K562 (cell line): ENCODE measurements around the gene ZNF513. TPM values are rescaled to one million over a fixed set of nuclear protein-coding genes. Genes with fewer than 3 reads are reported as not detected.

Experiments used
- ATAC-seq: fragments of 200-7000 bp; cut with Tn5 transposase; 3 replicates; pipeline ENCODE4 v1.9.1; 2020; ENCODE audit warnings: moderate library complexity
- BruUV-seq: library from RNA; stranded (reverse); fragments of 400-500 nt; replicated peaks from 2 replicates; lab custom pipeline; 2021; lab: Mats Ljungman, UMichigan
- CTCF ChIA-PET: fragments of 300-600 bp; formaldehyde crosslinking; extraction: SDS; loops from one replicate; lab custom pipeline; 2021; ENCODE audit warnings: low intra/inter-chr PET ratio; lab: Yijun Ruan, JAX
- POLR2A ChIA-PET: fragments of 300-600, 350-650 bp; sonication (Branson Sonifier 250); formaldehyde crosslinking; extraction: SDS; loops from one replicate; lab custom pipeline; 2021; ENCODE audit warnings: antibody characterized with exemption, inconsistent platforms; lab: Yijun Ruan, JAX
- DNase-seq, 4 experiments: peaks; one replicate each; pipeline versions ENCODE4 v3.0.0 to v3.0.0-alpha.2; 2011 to 2018; ENCODE audit warnings: low spot score in 3 of 4, mixed read lengths in 3 of 4; ENCODE audit errors: extremely low read depth in 1 of 4
- FAIRE-seq: peaks from 2 replicates; lab custom pipeline; 2011; peaks lifted over from hg19 to GRCh38; lab: Jason Lieb, UNC
- H2AFZ ChIP-seq: 2 replicates; pipeline ENCODE4 v1.6.0; 2011; ENCODE audit warnings: low read depth, low read length, control low read depth, inconsistent platforms
- H3K27ac ChIP-seq: fragments of 200-600 bp; 3 replicates; pipeline ENCODE4 v1.8.0; 2011; ENCODE audit warnings: low read depth, mild to moderate bottlenecking, control low read depth, inconsistent platforms, low read length, moderate library complexity, mixed read lengths; ENCODE audit errors: extremely low read depth
- H3K27me3 ChIP-seq, 2 experiments: fragments of 300-600 bp in 1 of 2; 2 replicates in 1 of 2; 3 replicates in 1 of 2; pipeline versions ENCODE4 v1.6.0 to v1.8.0; 2011; ENCODE audit warnings: inconsistent platforms in 2 of 2, low read length in 2 of 2, mild to moderate bottlenecking in 1 of 2, mixed read lengths in 1 of 2, moderate library complexity in 1 of 2; ENCODE audit not compliant: control insufficient read depth in 2 of 2, insufficient read depth in 2 of 2
- H3K36me3 ChIP-seq: fragments of 300-600 bp; 3 replicates; pipeline ENCODE4 v1.8.0; 2011; ENCODE audit warnings: mild to moderate bottlenecking, low read length, inconsistent platforms; ENCODE audit not compliant: control insufficient read depth, insufficient read depth
- H3K4me1 ChIP-seq, 2 experiments: fragments of 200-600 bp in 1 of 2; replicated peaks in 1 of 2; 2 replicates in 1 of 2; 3 replicates in 1 of 2; pipeline versions ENCODE4 v1.5.1 to v1.8.0; 2011; ENCODE audit warnings: inconsistent platforms in 2 of 2, low read length in 2 of 2, mild to moderate bottlenecking in 1 of 2, mixed read lengths in 1 of 2, moderate library complexity in 1 of 2; ENCODE audit not compliant: control insufficient read depth in 2 of 2, insufficient read depth in 2 of 2
- H3K4me2 ChIP-seq: 2 replicates; pipeline ENCODE4 v1.6.1; 2011; ENCODE audit warnings: low read length, control low read depth, inconsistent platforms, mixed read lengths; ENCODE audit not compliant: insufficient read depth
- H3K4me3 ChIP-seq: fragments of 200-600 bp; sonication (generic), shearing (Covaris generic); 2 replicates; pipeline ENCODE4 v1.5.1; 2016; ENCODE audit warnings: control low read depth, inconsistent platforms
- H3K79me2 ChIP-seq: fragments of 200-600 bp; 3 replicates; pipeline ENCODE4 v1.8.0; 2011; ENCODE audit warnings: low read length, inconsistent platforms; ENCODE audit not compliant: control insufficient read depth, insufficient read depth
- H3K9ac ChIP-seq, 2 experiments: 2 replicates each; pipeline versions ENCODE4 v1.6.0 to v1.6.1; 2011; ENCODE audit warnings: low read depth in 2 of 2, low read length in 2 of 2, control low read depth in 1 of 2, inconsistent platforms in 1 of 2, mild to moderate bottlenecking in 1 of 2, mixed read lengths in 1 of 2; ENCODE audit not compliant: insufficient read depth in 1 of 2
- H3K9me1 ChIP-seq: one replicate; pipeline ENCODE4 v1.6.0; 2011; ENCODE audit warnings: inconsistent platforms, mild to moderate bottlenecking, low read length, moderate library complexity; ENCODE audit not compliant: control insufficient read depth, insufficient read depth
- H3K9me3 ChIP-seq: replicated peaks from 2 replicates; pipeline ENCODE4 v1.5.1; 2011; ENCODE audit warnings: low read depth, low read length, inconsistent platforms; ENCODE audit not compliant: control insufficient read depth, insufficient read depth
- H4K20me1 ChIP-seq: replicated peaks from 2 replicates; pipeline ENCODE4 v1.6.1; 2011; ENCODE audit warnings: low read length, inconsistent platforms, mixed read lengths; ENCODE audit not compliant: control insufficient read depth, insufficient read depth
- ELF1 ChIP-seq: fragments of 200-800 bp; sonication (Bioruptor generic); IDR thresholded peaks from 2 replicates; pipeline ENCODE4 v1.6.1; 2016; ENCODE audit warnings: missing genetic modification characterization, missing compliant biosample characterization
- EP400 ChIP-seq: fragments of 450-650 bp; IDR thresholded peaks from 2 replicates; pipeline ENCODE4 v1.6.1; 2017; ENCODE audit warnings: antibody characterized with exemption, mild to moderate bottlenecking, moderate library complexity
- ERF ChIP-seq: fragments of 450-650 bp; formaldehyde crosslinking; IDR thresholded peaks from 2 replicates; pipeline ENCODE4 v1.4.0; 2020; ENCODE audit warnings: mild to moderate bottlenecking, mixed read lengths
- ESRRA ChIP-seq: fragments of 450-650 bp; IDR thresholded peaks from 2 replicates; pipeline ENCODE4 v1.6.1; 2014; ENCODE audit warnings: low read depth, mild to moderate bottlenecking, moderate library complexity, borderline replicate concordance
- ETV6 ChIP-seq, 3 experiments: fragments of 150-350 bp in 1 of 3; sonication (generic) in 1 of 3; formaldehyde crosslinking in 1 of 3; IDR thresholded peaks; 2 replicates each; pipeline versions ENCODE4 v1.6.1 to v1.8.0; 2014 to 2022; ENCODE audit warnings: borderline replicate concordance in 2 of 3, low read depth in 2 of 3, antibody characterized with exemption in 1 of 3, low read length in 1 of 3, mild to moderate bottlenecking in 1 of 3, missing genetic modification reagents in 1 of 3
- GABPB2 ChIP-seq: fragments of 250-450 bp; sonication (Bioruptor Pico); conservative IDR thresholded peaks from 2 replicates; pipeline ENCODE4 v1.5.1; 2021; ENCODE audit warnings: mild to moderate bottlenecking
- LCOR ChIP-seq: sonication (generic); formaldehyde crosslinking; IDR thresholded peaks from 2 replicates; pipeline ENCODE4 v1.8.0; 2022; ENCODE audit warnings: mild to moderate bottlenecking, missing genetic modification reagents
- MAFF ChIP-seq: IDR thresholded peaks from 2 replicates; pipeline ENCODE4 v1.6.1; 2012; ENCODE audit warnings: low read length, improper control_type of control experiment
- MYNN ChIP-seq, 2 experiments: sonication (generic); formaldehyde crosslinking in 1 of 2; IDR thresholded peaks; 2 replicates each; pipeline versions ENCODE4 v1.5.0 to v1.6.1; 2016 to 2020; ENCODE audit warnings: antibody characterized with exemption in 1 of 2, missing genetic modification reagents in 1 of 2
- POLR2H ChIP-seq: IDR thresholded peaks from 2 replicates; pipeline ENCODE4 v1.6.1; 2016; ENCODE audit warnings: missing genetic modification characterization, low read depth, mild to moderate bottlenecking, control low read depth, missing compliant biosample characterization, moderate library complexity
- PYGO2 ChIP-seq: fragments of 450-650 bp; IDR thresholded peaks from 2 replicates; pipeline ENCODE4 v1.6.1; 2016; ENCODE audit warnings: mild to moderate bottlenecking, missing genetic modification characterization, moderate library complexity, missing compliant biosample characterization
- SAP30 ChIP-seq: fragments of 200-600 bp; sonication (generic); IDR thresholded peaks from 2 replicates; pipeline ENCODE4 v1.6.1; 2012; ENCODE audit warnings: borderline replicate concordance, low read depth, mild to moderate bottlenecking, moderate library complexity, low read length, control low read depth, inconsistent platforms; ENCODE audit not compliant: insufficient read depth, poor library complexity, severe bottlenecking
- WGBS: fragments of 100-300 bp; shearing (Covaris generic); methylation state at CpG from one replicate; pipeline ENCODE4 v1.1.6; 2016; ENCODE audit warnings: low coverage, mixed read lengths; ENCODE audit not compliant: insufficient coverage; ENCODE audit errors: missing lambda C conversion rate; 5-methylcytosine and 5-hydroxymethylcytosine counted together
- in situ Hi-C: fragments of 300-500 bp; cut with MboI; formaldehyde crosslinking; loops from 4 replicates; pipeline ENCODE4 v1.15.0; 2018; ENCODE audit warnings: inconsistent platforms, mixed read lengths
- intact Hi-C: fragments of 100-400 bp; cut with micrococcal nuclease; formaldehyde crosslinking; loops from 2 replicates; pipeline ENCODE4 v1.14.2; 2022
- polyA plus RNA-seq, 8 experiments: library from polyadenylated mRNA; depleted of rRNA in 4 of 8; stranded (reverse) in 5 of 8; unstranded in 3 of 8; fragments of >200 nt; fragmentation: Nextera tagmentation in 2 of 8; fragmentation: Illumina TruSeq in 1 of 8; extraction: Ambion mirVana in 2 of 8; extraction: Trizol in 1 of 8; gene quantifications; 2 replicates each; pipeline versions ENCODE4 v1.2.1 to v1.2.3, GENCODE V29; 2011 to 2014; ENCODE audit warnings: inconsistent platforms in 1 of 8, missing spikeins in 1 of 8
- total RNA-seq, 7 experiments: library from RNA; depleted of rRNA in 6 of 7; stranded (reverse); fragments of >200 nt in 6 of 7; fragmentation: Illumina TruSeq in 2 of 7; extraction: Trizol in 2 of 7; gene quantifications; 2 replicates each; pipeline versions ENCODE4 v1.2.1 to v1.2.3, GENCODE V29; 2011 to 2021; ENCODE audit warnings: low replicate concordance in 1 of 7
- TF ChIP-seq, protein P1 (sequence below): sonication (generic); formaldehyde crosslinking; IDR thresholded peaks from 2 replicates; pipeline ENCODE4 v1.8.0; 2023; ENCODE audit warnings: mild to moderate bottlenecking, missing genetic modification reagents
- TF ChIP-seq, protein P2 (sequence below): fragments of 250-450 bp; sonication (Bioruptor Pico); IDR thresholded peaks from 2 replicates; pipeline ENCODE4 v1.8.0; 2021; ENCODE audit warnings: borderline replicate concordance, mild to moderate bottlenecking, moderate library complexity; ENCODE audit not compliant: poor library complexity, severe bottlenecking

ZNF513 gene
- total and polyA plus RNA-seq, 9 of the 15 experiments (the other 6 are each of a cell fraction or from before 2014, with no cell fraction given), result 0.04 to 13.6 (median 4.4) TPM

DNA sequence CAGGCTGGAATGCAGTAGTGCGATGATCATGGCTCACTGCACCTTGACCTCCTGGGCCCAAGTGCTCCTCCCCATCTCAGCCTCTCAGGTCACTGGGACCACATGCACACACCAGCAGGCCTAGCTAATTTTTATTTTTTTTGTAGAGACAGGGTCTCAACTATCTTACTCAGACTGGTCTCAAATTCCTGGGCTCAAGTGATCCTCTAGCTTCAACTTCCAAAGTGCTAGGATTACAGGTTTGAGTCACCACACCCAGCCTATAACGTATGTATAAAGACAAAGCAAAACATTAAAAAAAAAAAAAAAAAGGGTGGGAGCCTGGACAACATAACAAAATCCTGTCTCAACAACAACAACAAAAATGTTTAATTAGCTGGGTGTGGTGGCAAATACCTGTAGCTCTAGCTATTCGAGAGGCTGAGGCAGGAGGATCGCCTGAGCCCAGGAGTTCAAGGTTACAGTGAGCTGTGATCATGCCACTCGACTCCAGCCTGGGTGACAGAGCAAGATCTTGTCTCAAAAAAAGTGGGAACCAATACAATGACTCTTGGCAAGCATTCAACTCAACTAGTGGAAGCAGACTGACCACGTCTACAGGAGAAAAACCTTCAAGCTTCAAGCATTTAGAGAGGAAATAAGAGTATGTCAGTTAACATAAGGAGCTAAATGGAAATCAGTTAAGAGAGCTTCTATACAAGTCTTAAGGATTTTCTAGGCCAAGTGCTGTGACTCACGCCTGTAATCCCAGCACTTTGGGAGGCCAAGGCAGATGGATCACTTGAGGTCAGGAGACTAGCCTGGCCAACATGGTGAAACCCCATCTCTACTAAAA is 26.6 kb downstream of the ZNF513 start:
- CTCF ChIA-PET, result interaction anchor here (0.6 kb wide), 1 partner anchor 962 kb away, joined by 3 read pairs; no protein-coding TSS in a partner anchor
- TF ChIP-seq MYNN (IDR thresholded peaks at IDR 0.05), result peak; percentile 35; the same call in 1 of the 2 replicates
- TF ChIP-seq MYNN (CRISPR knock-in tag; IDR thresholded peaks at IDR 0.05), result no peak
- TF ChIP-seq MAFF, result peak; percentile 74
- peak; percentile 80 for TF ChIP-seq ESRRA
- TF ChIP-seq PYGO2 (tag), result no peak
- peak; percentile 55 for TF ChIP-seq EP400
- TF ChIP-seq, protein P1, sequence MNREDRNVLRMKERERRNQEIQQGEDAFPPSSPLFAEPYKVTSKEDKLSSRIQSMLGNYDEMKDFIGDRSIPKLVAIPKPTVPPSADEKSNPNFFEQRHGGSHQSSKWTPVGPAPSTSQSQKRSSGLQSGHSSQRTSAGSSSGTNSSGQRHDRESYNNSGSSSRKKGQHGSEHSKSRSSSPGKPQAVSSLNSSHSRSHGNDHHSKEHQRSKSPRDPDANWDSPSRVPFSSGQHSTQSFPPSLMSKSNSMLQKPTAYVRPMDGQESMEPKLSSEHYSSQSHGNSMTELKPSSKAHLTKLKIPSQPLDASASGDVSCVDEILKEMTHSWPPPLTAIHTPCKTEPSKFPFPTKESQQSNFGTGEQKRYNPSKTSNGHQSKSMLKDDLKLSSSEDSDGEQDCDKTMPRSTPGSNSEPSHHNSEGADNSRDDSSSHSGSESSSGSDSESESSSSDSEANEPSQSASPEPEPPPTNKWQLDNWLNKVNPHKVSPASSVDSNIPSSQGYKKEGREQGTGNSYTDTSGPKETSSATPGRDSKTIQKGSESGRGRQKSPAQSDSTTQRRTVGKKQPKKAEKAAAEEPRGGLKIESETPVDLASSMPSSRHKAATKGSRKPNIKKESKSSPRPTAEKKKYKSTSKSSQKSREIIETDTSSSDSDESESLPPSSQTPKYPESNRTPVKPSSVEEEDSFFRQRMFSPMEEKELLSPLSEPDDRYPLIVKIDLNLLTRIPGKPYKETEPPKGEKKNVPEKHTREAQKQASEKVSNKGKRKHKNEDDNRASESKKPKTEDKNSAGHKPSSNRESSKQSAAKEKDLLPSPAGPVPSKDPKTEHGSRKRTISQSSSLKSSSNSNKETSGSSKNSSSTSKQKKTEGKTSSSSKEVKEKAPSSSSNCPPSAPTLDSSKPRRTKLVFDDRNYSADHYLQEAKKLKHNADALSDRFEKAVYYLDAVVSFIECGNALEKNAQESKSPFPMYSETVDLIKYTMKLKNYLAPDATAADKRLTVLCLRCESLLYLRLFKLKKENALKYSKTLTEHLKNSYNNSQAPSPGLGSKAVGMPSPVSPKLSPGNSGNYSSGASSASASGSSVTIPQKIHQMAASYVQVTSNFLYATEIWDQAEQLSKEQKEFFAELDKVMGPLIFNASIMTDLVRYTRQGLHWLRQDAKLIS (CRISPR knock-in tag), result no peak
- TF ChIP-seq, protein P2, sequence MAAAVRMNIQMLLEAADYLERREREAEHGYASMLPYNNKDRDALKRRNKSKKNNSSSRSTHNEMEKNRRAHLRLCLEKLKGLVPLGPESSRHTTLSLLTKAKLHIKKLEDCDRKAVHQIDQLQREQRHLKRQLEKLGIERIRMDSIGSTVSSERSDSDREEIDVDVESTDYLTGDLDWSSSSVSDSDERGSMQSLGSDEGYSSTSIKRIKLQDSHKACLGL, result no peak
- TF ChIP-seq POLR2H (tag), result no peak; the same call in 1 of the 2 replicates
- 0 out of 2 replicates have a peak, but pooled peaks have one; percentile 25 for TF ChIP-seq ELF1 (tag)
- TF ChIP-seq SAP30, result no peak
- TF ChIP-seq GABPB2, result no peak
- no peak for TF ChIP-seq LCOR (CRISPR knock-in tag)
- TF ChIP-seq ETV6 (IDR thresholded peaks at IDR 0.05; ENCODE audit: borderline replicate concordance in 1 of 2, low read depth in 2 of 2, low read length in 1 of 2), result no peak
- TF ChIP-seq ETV6 (CRISPR knock-in tag; IDR thresholded peaks at IDR 0.05; ENCODE audit: borderline replicate concordance), result no peak
- TF ChIP-seq ERF, result no peak

More for the DNA sequence above, 26.6 kb downstream of the ZNF513 start:
- no peak overlapping the region for H3K4me3 ChIP-seq
- peaks cover 12 to 19% of the 10 kb centered on the region in 2 experiments; a peak in 4 of 5 replicates for H3K4me1 ChIP-seq
- H4K20me1 ChIP-seq, result no peaks in the 10 kb centered on the region
- POLR2A ChIA-PET, result interaction anchor here (0.5 to 1.8 kb wide), 10 partner anchors 10 to 392 kb away, joined by 3 to 20 read pairs (median 4); partner anchors contain the start of genes EIF2B4, MPV17 and SNX17
- H3K27ac ChIP-seq, result peak overlapping the region; percentile 98
- H3K9me1 ChIP-seq, result no peaks in the 10 kb centered on the region
- intact Hi-C loops, result no loop called here
- no TSS peak for BruUV-seq
- H2AFZ ChIP-seq, result no peak overlapping the region
- H3K36me3 ChIP-seq, result peaks cover 14% of the 10 kb centered on the region
- peak overlapping the region; percentile 57 for H3K4me2 ChIP-seq
- H3K9ac ChIP-seq, result peak overlapping the region; percentile 73 to 97; a peak in 3 of 4 replicates
- DNase-seq (peak in 2 of 4 experiments; percentile 32 to 83), FAIRE-seq (peak; percentile 96), ATAC-seq (peak; percentile 15)
- in situ Hi-C loops, result no loop called here
- 10% methylated on average over 7 of the region's 7 CpGs for WGBS
- no peaks in the 10 kb centered on the region for H3K9me3 ChIP-seq
- peaks cover 93% of the 10 kb centered on the region for H3K79me2 ChIP-seq
- H3K27me3 ChIP-seq, result no peaks in the 10 kb centered on the region
